Measurements from ENCODE around the gene SMIM28. TPM values are rescaled to one million over a fixed set of nuclear protein-coding genes. Genes with fewer than 3 reads are reported as not detected.

SMIM28 gene
- total RNA-seq, 2 donors from 2014 or later, result not detected

GRCh38 chr6:138432063-138432356, 54.3 kb downstream of the SMIM28 start:
- Histone ChIP-seq H3K36me3 (peaks cover 15% of the 10 kb centered on the region), H3K27ac (no peak overlapping the region), H3K4me3 (no peak overlapping the region), H3K4me1 (peaks cover 0 to 39% of the 10 kb centered on the region in 2 donors), H3K27me3 (no peaks in the 10 kb centered on the region), H3K9me3 (no peaks in the 10 kb centered on the region)
- TF ChIP-seq CTCF (IDR thresholded peaks at IDR 0.05), result no peak
- no peak for DNase-seq (ENCODE audit: low spot score)

Other genes with a start within 250 kb of the SMIM28 start
- gene ARFGEF3, start 216.0 kb upstream of the SMIM28 start, total RNA-seq, result 1 to 10 TPM; 1.7 to 3.7 TPM
- gene PBOV1, start 159.4 kb upstream of the SMIM28 start, total RNA-seq, result not detected
- gene HEBP2, start 26.3 kb downstream of the SMIM28 start, total RNA-seq, result 10 to 100 TPM; 41.0 to 49.2 TPM
- gene NHSL1, start 121.6 kb downstream of the SMIM28 start, total RNA-seq, result 10 to 100 TPM; 34.3 to 41.6 TPM